H1 (cell line): Measurements from ENCODE around the gene LRRC8D.

ENCODE experiments used
- ATF2 ChIP-seq: IDR thresholded peaks from 2 replicates; pipeline ENCODE4 v1.6.1; 2012; ENCODE audit warnings: low read length, inconsistent platforms
- BCL11A ChIP-seq, 2 experiments: IDR thresholded peaks; one replicate each; pipeline ENCODE4 v1.6.1; 2011; ENCODE audit warnings: low read depth in 2 of 2, low read length in 2 of 2, mild to moderate bottlenecking in 2 of 2
- BRCA1 ChIP-seq: IDR thresholded peaks from 2 replicates; pipeline ENCODE4 v1.6.1; 2012; ENCODE audit warnings: low read depth, low read length, improper control_type of control experiment
- CEBPB ChIP-seq: IDR thresholded peaks from 2 replicates; pipeline ENCODE4 v1.6.1; 2012; ENCODE audit warnings: low read depth, low read length
- CTCF ChIP-seq, 3 experiments: IDR thresholded peaks; 1 replicate in 2 of 3; 2 replicates in 1 of 3; pipeline versions ENCODE4 v1.5.1 to v1.6.1; 2011; ENCODE audit warnings: low read length in 3 of 3, mild to moderate bottlenecking in 3 of 3, inconsistent platforms in 2 of 3, low read depth in 1 of 3, moderate library complexity in 1 of 3; ENCODE audit not compliant: insufficient read depth in 1 of 3; ENCODE audit errors: control extremely low read depth in 1 of 3
- GABPA ChIP-seq: IDR thresholded peaks from 2 replicates; pipeline ENCODE4 v1.6.1; 2011; ENCODE audit warnings: mild to moderate bottlenecking, low read length, moderate library complexity, borderline replicate concordance; ENCODE audit not compliant: insufficient read depth
- KDM5A ChIP-seq: fragments of 200-600 bp; IDR thresholded peaks from 2 replicates; pipeline ENCODE4 v1.7.1; 2012; ENCODE audit warnings: mild to moderate bottlenecking, low read length, inconsistent platforms, mixed read lengths
- POLR2A ChIP-seq, 2 experiments: IDR thresholded peaks; 1 replicate in 1 of 2; 2 replicates in 1 of 2; pipeline ENCODE4 v1.6.1; 2011; ENCODE audit warnings: low read depth in 2 of 2, low read length in 2 of 2, mild to moderate bottlenecking in 2 of 2; ENCODE audit errors: control extremely low read depth in 1 of 2
- POLR2AphosphoS5 ChIP-seq: IDR thresholded peaks from 2 replicates; pipeline ENCODE4 v1.6.1; 2011; ENCODE audit warnings: low read depth, low read length
- USF2 ChIP-seq: IDR thresholded peaks from 2 replicates; pipeline ENCODE4 v1.6.1; 2011; ENCODE audit warnings: low read length, improper control_type of control experiment
- YY1 ChIP-seq: IDR thresholded peaks from 2 replicates; pipeline ENCODE4 v1.6.1; 2011; ENCODE audit warnings: low read depth, mild to moderate bottlenecking, low read length

DNA sequence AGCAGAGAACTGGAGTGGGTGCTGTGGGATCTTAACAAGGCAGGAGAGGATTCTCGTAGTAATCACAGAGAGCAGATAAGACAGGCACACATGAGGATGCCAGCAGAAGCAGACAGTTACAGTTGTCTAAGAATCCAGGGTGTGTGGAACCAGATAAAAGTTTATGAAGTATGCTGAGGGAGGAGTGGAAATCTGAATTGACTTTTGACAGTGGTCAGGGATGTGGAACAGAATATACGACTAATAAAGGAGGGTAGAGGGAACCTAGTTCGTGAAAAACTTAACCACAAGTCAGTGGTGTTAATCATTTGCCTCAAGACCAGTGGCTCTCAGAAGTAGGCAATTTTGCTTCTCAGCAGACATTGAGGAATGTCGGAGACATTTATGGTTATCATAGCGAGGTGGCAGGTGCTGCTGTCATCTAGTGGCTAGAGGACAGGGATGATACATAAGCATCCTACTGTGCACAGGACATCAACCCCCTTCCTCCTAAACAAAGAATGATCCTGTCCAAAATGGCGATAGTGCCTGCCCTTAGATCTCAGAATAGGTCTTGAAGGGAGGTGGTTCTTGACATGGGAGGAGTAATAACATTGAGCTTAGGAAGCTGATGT, 3.0 kb downstream of the LRRC8D start:
- TF ChIP-seq BCL11A (IDR thresholded peaks at IDR 0.05; ENCODE audit: low read depth in 2 of 2, low read length in 2 of 2) (no peak), CTCF (IDR thresholded peaks at IDR 0.05; ENCODE audit: control extremely low read depth in 1 of 3, insufficient read depth in 1 of 3, low read depth in 1 of 3, low read length in 3 of 3) (no peak), ATF2 (no peak), POLR2A (IDR thresholded peaks at IDR 0.05; ENCODE audit: control extremely low read depth in 1 of 2, low read depth in 2 of 2, low read length in 2 of 2) (no peak), BRCA1 (no peak), POLR2AphosphoS5 (no peak), YY1 (no peak), USF2 (no peak), CEBPB (no peak), KDM5A (no peak), GABPA (no peak)
